H9 (cell line): ENCODE results near the gene MAPK6. TPM values are rescaled to one million over a fixed set of nuclear protein-coding genes. Genes with fewer than 3 reads are reported as not detected.

Experiments used
- DNase-seq: peaks from one replicate; pipeline ENCODE4 v3.0.0-alpha.2; 2017
- H2AFZ ChIP-seq: one replicate; pipeline ENCODE4 v1.6.1; 2013; ENCODE audit warnings: mild to moderate bottlenecking, low read length, control low read depth, moderate library complexity
- H2AK5ac ChIP-seq: 2 replicates; pipeline ENCODE4 v1.6.1; 2013; ENCODE audit warnings: low read length, control low read depth, mixed read lengths; ENCODE audit not compliant: insufficient read length
- H2BK120ac ChIP-seq: one replicate; pipeline ENCODE4 v1.6.1; 2013; ENCODE audit warnings: low read depth, mild to moderate bottlenecking, low read length, control low read depth, inconsistent platforms; ENCODE audit not compliant: poor library complexity, severe bottlenecking
- H2BK12ac ChIP-seq: 2 replicates; pipeline ENCODE4 v1.6.1; 2013; ENCODE audit warnings: low read length, control low read depth, mixed read lengths, low read depth; ENCODE audit not compliant: insufficient read length
- H2BK15ac ChIP-seq: 2 replicates; pipeline ENCODE4 v1.6.1; 2013; ENCODE audit warnings: low read depth, low read length, control low read depth
- H2BK20ac ChIP-seq: one replicate; pipeline ENCODE4 v1.6.1; 2013; ENCODE audit warnings: low read depth, mild to moderate bottlenecking, low read length, control low read depth, inconsistent platforms; ENCODE audit not compliant: poor library complexity, severe bottlenecking
- H2BK5ac ChIP-seq: 2 replicates; pipeline ENCODE4 v1.6.1; 2013; ENCODE audit warnings: low read length, control low read depth, mixed read lengths; ENCODE audit not compliant: insufficient read length
- H3K14ac ChIP-seq: 2 replicates; pipeline ENCODE4 v1.6.1; 2013; ENCODE audit warnings: low read length, control low read depth; ENCODE audit not compliant: insufficient read depth
- H3K18ac ChIP-seq: 2 replicates; pipeline ENCODE4 v1.6.1; 2013; ENCODE audit warnings: low read depth, mild to moderate bottlenecking, mixed read lengths, low read length, control low read depth; ENCODE audit not compliant: insufficient read length
- H3K23ac ChIP-seq: 2 replicates; pipeline ENCODE4 v1.6.1; 2013; ENCODE audit warnings: low read length, control low read depth, mixed read lengths, low read depth; ENCODE audit not compliant: insufficient read length
- H3K23me2 ChIP-seq: 2 replicates; pipeline ENCODE4 v1.6.1; 2013; ENCODE audit warnings: low read depth, mild to moderate bottlenecking, mixed read lengths, low read length, control low read depth; ENCODE audit not compliant: insufficient read length, poor library complexity, severe bottlenecking
- H3K27ac ChIP-seq: 2 replicates; pipeline ENCODE4 v1.5.1; 2013; ENCODE audit warnings: low read length, control low read depth, mixed read lengths, low read depth; ENCODE audit not compliant: insufficient read length
- H3K27me3 ChIP-seq: 2 replicates; pipeline ENCODE4 v1.6.1; 2013; ENCODE audit warnings: low read length, control low read depth, inconsistent platforms; ENCODE audit not compliant: insufficient read depth
- H3K4ac ChIP-seq: 2 replicates; pipeline ENCODE4 v1.6.1; 2013; ENCODE audit warnings: low read depth, mild to moderate bottlenecking, control low read depth, inconsistent platforms, low read length, moderate library complexity
- H3K4me1 ChIP-seq: 2 replicates; pipeline ENCODE4 v1.6.1; 2013; ENCODE audit warnings: low read length, control low read depth, inconsistent platforms; ENCODE audit not compliant: insufficient read depth
- H3K4me2 ChIP-seq: 2 replicates; pipeline ENCODE4 v1.6.1; 2013; ENCODE audit warnings: low read length, control low read depth, mixed read lengths; ENCODE audit not compliant: insufficient read length, insufficient read depth
- H3K56ac ChIP-seq: 2 replicates; pipeline ENCODE4 v1.6.1; 2013; ENCODE audit warnings: low read depth, mild to moderate bottlenecking, mixed read lengths, low read length, control low read depth; ENCODE audit not compliant: insufficient read length
- H3K79me1 ChIP-seq: 2 replicates; pipeline ENCODE4 v1.6.1; 2013; ENCODE audit warnings: low read depth, mild to moderate bottlenecking, moderate library complexity, low read length, control low read depth, inconsistent platforms; ENCODE audit not compliant: insufficient read depth, poor library complexity, severe bottlenecking
- H3K79me2 ChIP-seq: 2 replicates; pipeline ENCODE4 v1.6.1; 2013; ENCODE audit warnings: low read length, control low read depth, inconsistent platforms; ENCODE audit not compliant: insufficient read depth
- H3K9ac ChIP-seq: 2 replicates; pipeline ENCODE4 v1.6.1; 2013; ENCODE audit warnings: low read length, control low read depth, mixed read lengths; ENCODE audit not compliant: insufficient read length; ENCODE audit errors: extremely low read depth
- H3K9me3 ChIP-seq: one replicate; pipeline ENCODE4 v1.6.1; 2013; ENCODE audit warnings: low read depth, low read length, inconsistent platforms; ENCODE audit not compliant: control insufficient read depth
- H3T11ph ChIP-seq: one replicate; pipeline ENCODE4 v1.6.1; 2013; ENCODE audit warnings: mild to moderate bottlenecking, low read length, control low read depth, inconsistent platforms
- H4K20me1 ChIP-seq: one replicate; pipeline ENCODE4 v1.6.1; 2013; ENCODE audit not compliant: control insufficient read depth, insufficient read length, insufficient read depth
- H4K5ac ChIP-seq: 2 replicates; pipeline ENCODE4 v1.6.1; 2013; ENCODE audit warnings: low read depth, mild to moderate bottlenecking, mixed read lengths, low read length, control low read depth; ENCODE audit not compliant: insufficient read length
- H4K8ac ChIP-seq: replicated peaks from 2 replicates; pipeline ENCODE4 v1.6.1; 2013; ENCODE audit warnings: low read length, control low read depth, mixed read lengths, low read depth; ENCODE audit not compliant: insufficient read length
- H4K91ac ChIP-seq: 2 replicates; pipeline ENCODE4 v1.6.1; 2013; ENCODE audit warnings: low read depth, mild to moderate bottlenecking, moderate library complexity, mixed read lengths, low read length, control low read depth; ENCODE audit not compliant: insufficient read length
- H3K27ac Mint-ChIP-seq, 3 experiments: 2 replicates in 2 of 3; 3 replicates in 1 of 3; pipeline ENCODE4 v1.8.0; 2020 to 2021; ENCODE audit warnings: mixed read lengths in 3 of 3, mild to moderate bottlenecking in 1 of 3, moderate library complexity in 1 of 3
- H3K27me3 Mint-ChIP-seq: 2 replicates; pipeline ENCODE4 v1.8.0; 2021; ENCODE audit warnings: low read depth, mild to moderate bottlenecking, moderate library complexity, mixed read lengths
- H3K36me3 Mint-ChIP-seq, 3 experiments: 2 replicates in 2 of 3; 3 replicates in 1 of 3; pipeline ENCODE4 v1.8.0; 2020 to 2021; ENCODE audit warnings: low read depth in 3 of 3, mixed read lengths in 3 of 3; ENCODE audit not compliant: insufficient read depth in 1 of 3
- H3K4me1 Mint-ChIP-seq, 2 experiments: 2 replicates each; pipeline ENCODE4 v1.8.0; 2020; ENCODE audit warnings: mixed read lengths in 2 of 2
- H3K4me3 Mint-ChIP-seq, 2 experiments: 2 replicates in 1 of 2; 3 replicates in 1 of 2; pipeline ENCODE4 v1.8.0; 2020 to 2021; ENCODE audit warnings: mild to moderate bottlenecking in 2 of 2, mixed read lengths in 2 of 2, moderate library complexity in 1 of 2
- H3K9me3 Mint-ChIP-seq, 2 experiments: 2 replicates in 1 of 2; 3 replicates in 1 of 2; pipeline ENCODE4 v1.8.0; 2020; ENCODE audit warnings: mild to moderate bottlenecking in 2 of 2, mixed read lengths in 2 of 2, moderate library complexity in 1 of 2
- total RNA-seq: library from RNA; stranded (reverse); gene quantifications from 2 replicates; pipeline ENCODE4 v1.2.1, GENCODE V29; 2021
- TF ChIP-seq, protein P1 (sequence below): fragments of 200-600 bp; sonication (generic); conservative IDR thresholded peaks from 3 replicates; pipeline ENCODE4 v1.8.0; 2021; ENCODE audit warnings: antibody characterized with exemption, mild to moderate bottlenecking

The MAPK6 gene
- total RNA-seq, 1 experiment from 2014 or later: 88.6 TPM

DNA sequence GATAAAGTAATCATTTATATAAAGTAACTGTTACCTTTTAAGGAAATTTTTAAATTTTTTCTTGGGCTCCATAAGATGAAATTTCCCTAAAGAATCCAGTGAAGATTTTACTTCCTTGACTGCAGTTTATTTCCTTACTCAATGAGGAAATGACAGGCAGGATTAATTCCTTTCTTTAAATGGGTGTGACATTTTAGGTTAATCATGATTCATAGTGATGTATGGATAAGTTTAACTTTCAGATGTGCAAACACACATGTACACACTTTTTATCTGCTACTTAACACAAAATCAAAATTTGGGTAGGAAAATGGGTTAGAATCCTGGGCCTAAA, 36.3 kb upstream of the MAPK6 start:
- Histone ChIP-seq H2BK5ac (no peak overlapping the region), H3K27me3 (no peaks in the 10 kb centered on the region), H3K79me2 (no peaks in the 10 kb centered on the region), H3K4me1 (no peaks in the 10 kb centered on the region), H4K8ac (no peak overlapping the region), H3K23me2 (no peaks in the 10 kb centered on the region), H3K18ac (no peak overlapping the region), H2BK15ac (no peak overlapping the region), H3T11ph (no peak overlapping the region), H2BK120ac (no peak overlapping the region), H3K4me2 (no peak overlapping the region), H4K5ac (no peak overlapping the region), H3K23ac (no peak overlapping the region), H3K14ac (no peak overlapping the region), H3K9me3 (no peaks in the 10 kb centered on the region), H2BK12ac (no peak overlapping the region), H3K56ac (no peak overlapping the region), H3K79me1 (no peaks in the 10 kb centered on the region), H4K91ac (no peak overlapping the region), H2AFZ (no peak overlapping the region), H4K20me1 (no peaks in the 10 kb centered on the region), H2BK20ac (no peak overlapping the region), H3K9ac (no peak overlapping the region), H3K27ac (no peak overlapping the region), H2AK5ac (no peak overlapping the region), H3K4ac (no peak overlapping the region)
- Mint-ChIP-seq H3K27me3 (no peaks in the 10 kb centered on the region), H3K27ac (no peak overlapping the region), H3K36me3 (no peaks in the 10 kb centered on the region), H3K4me3 (no peak overlapping the region), H3K9me3 (no peaks in the 10 kb centered on the region), H3K4me1 (peaks cover 0 to 4% of the 10 kb centered on the region in 2 experiments; a peak in 2 of 4 replicates)
- TF ChIP-seq, protein P1, sequence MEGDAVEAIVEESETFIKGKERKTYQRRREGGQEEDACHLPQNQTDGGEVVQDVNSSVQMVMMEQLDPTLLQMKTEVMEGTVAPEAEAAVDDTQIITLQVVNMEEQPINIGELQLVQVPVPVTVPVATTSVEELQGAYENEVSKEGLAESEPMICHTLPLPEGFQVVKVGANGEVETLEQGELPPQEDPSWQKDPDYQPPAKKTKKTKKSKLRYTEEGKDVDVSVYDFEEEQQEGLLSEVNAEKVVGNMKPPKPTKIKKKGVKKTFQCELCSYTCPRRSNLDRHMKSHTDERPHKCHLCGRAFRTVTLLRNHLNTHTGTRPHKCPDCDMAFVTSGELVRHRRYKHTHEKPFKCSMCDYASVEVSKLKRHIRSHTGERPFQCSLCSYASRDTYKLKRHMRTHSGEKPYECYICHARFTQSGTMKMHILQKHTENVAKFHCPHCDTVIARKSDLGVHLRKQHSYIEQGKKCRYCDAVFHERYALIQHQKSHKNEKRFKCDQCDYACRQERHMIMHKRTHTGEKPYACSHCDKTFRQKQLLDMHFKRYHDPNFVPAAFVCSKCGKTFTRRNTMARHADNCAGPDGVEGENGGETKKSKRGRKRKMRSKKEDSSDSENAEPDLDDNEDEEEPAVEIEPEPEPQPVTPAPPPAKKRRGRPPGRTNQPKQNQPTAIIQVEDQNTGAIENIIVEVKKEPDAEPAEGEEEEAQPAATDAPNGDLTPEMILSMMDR: no peak
- no peak for DNase-seq
